Mesothelial cell of epicardium (in vitro differentiated cells): ENCODE results near the gene PRDM2. TPM values are rescaled to one million over a fixed set of nuclear protein-coding genes. Genes with fewer than 3 reads are reported as not detected.

Experiments used
- DNase-seq, 2 experiments: peaks; one replicate each; pipeline ENCODE4 v3.0.0; 2021; ENCODE audit warnings: low spot score in 2 of 2; ENCODE audit not compliant: unreplicated experiment in 2 of 2
- H3K27ac Mint-ChIP-seq: 2 replicates; pipeline ENCODE4 v1.8.0; 2021; ENCODE audit warnings: mixed read lengths
- H3K27me3 Mint-ChIP-seq: 2 replicates; pipeline ENCODE4 v1.8.0; 2021; ENCODE audit warnings: low read depth, mixed read lengths
- H3K36me3 Mint-ChIP-seq: 2 replicates; pipeline ENCODE4 v1.8.0; 2021; ENCODE audit warnings: mixed read lengths
- H3K4me1 Mint-ChIP-seq: 2 replicates; pipeline ENCODE4 v1.8.0; 2021; ENCODE audit warnings: mixed read lengths
- H3K4me3 Mint-ChIP-seq: 2 replicates; pipeline ENCODE4 v1.8.0; 2021; ENCODE audit warnings: mild to moderate bottlenecking, moderate library complexity, mixed read lengths
- H3K9me3 Mint-ChIP-seq: 2 replicates; pipeline ENCODE4 v1.8.0; 2021; ENCODE audit warnings: mixed read lengths
- total RNA-seq: library from RNA; stranded (reverse); gene quantifications from 3 replicates; pipeline ENCODE4 v1.2.1, GENCODE V29; 2021
- TF ChIP-seq, protein P1 (sequence below): fragments of 200-600 bp; sonication (generic); IDR thresholded peaks from one replicate; pipeline ENCODE4 v1.5.0; 2021; ENCODE audit warnings: antibody characterized with exemption; ENCODE audit not compliant: unreplicated experiment

The PRDM2 gene
- total RNA-seq, 1 donor from 2014 or later, result 61.6 TPM

DNA sequence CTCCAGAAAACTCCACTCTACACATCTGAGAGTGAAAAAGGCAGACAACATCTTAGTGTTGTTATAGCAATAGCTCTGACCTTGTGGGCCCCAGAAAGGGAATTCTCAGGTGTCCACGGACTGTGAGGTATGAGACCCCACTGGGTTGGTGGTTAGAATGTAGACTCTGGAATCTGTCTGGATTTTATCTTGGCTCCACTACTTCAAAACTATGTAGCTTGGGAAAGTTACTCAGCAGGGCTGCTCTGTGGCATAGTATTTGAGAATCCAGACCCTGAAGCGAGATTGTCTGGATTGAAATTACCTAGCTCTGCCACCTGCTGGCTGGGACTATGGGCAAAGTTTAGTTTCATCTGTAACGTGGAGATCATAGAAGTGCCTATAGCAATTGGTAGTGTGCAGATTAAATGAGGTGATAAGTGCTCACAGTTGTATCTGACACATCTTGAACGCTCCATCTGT is 25.8 kb downstream of the PRDM2 start:
- TF ChIP-seq, protein P1, sequence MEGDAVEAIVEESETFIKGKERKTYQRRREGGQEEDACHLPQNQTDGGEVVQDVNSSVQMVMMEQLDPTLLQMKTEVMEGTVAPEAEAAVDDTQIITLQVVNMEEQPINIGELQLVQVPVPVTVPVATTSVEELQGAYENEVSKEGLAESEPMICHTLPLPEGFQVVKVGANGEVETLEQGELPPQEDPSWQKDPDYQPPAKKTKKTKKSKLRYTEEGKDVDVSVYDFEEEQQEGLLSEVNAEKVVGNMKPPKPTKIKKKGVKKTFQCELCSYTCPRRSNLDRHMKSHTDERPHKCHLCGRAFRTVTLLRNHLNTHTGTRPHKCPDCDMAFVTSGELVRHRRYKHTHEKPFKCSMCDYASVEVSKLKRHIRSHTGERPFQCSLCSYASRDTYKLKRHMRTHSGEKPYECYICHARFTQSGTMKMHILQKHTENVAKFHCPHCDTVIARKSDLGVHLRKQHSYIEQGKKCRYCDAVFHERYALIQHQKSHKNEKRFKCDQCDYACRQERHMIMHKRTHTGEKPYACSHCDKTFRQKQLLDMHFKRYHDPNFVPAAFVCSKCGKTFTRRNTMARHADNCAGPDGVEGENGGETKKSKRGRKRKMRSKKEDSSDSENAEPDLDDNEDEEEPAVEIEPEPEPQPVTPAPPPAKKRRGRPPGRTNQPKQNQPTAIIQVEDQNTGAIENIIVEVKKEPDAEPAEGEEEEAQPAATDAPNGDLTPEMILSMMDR, result peak; percentile 39
- Mint-ChIP-seq H3K36me3 (no peaks in the 10 kb centered on the region), H3K27me3 (no peaks in the 10 kb centered on the region), H3K27ac (peak overlapping the region; percentile 57), H3K4me3 (no peak overlapping the region), H3K4me1 (peaks cover 17% of the 10 kb centered on the region), H3K9me3 (no peaks in the 10 kb centered on the region)
- no peak for DNase-seq

DNA sequence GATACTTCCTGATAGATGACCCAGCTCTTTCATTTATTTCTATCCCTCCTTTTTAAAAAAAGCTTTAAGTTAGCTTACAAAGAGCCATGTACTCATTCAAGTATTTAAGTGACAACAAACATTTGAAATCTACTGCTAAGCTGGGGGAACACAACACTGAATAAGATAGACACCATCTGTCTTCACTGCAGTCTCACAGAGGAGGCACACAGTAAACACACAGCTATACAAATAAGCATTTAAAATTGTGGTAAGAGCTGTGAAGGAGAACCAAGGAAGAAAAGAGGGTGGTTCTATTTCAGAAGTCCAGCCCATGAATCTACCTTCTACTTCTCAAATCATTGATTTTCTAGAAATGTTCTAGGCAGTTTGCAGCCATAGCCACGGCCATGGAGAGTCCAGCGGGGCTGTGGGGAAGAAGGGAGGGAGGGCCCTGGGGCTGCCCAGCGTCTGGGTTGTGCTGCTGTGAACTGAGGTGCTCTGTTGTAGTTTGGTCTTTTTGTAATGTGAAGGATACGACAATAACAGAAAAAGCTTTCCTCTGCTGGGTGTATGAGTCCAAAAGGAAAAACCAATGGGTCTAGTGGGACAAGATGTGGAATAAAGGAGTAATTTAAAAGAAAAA is 28.2 kb downstream of the PRDM2 start:
- no peak for DNase-seq
- no peaks in the 10 kb centered on the region for H3K36me3 Mint-ChIP-seq
- H3K27me3 Mint-ChIP-seq, result no peaks in the 10 kb centered on the region
- TF ChIP-seq, protein P1, result no peak
- H3K4me3 Mint-ChIP-seq, result no peak overlapping the region
- peaks cover 17% of the 10 kb centered on the region for H3K4me1 Mint-ChIP-seq
- no peaks in the 10 kb centered on the region for H3K9me3 Mint-ChIP-seq
- peak overlapping the region; percentile 40 for H3K27ac Mint-ChIP-seq

DNA sequence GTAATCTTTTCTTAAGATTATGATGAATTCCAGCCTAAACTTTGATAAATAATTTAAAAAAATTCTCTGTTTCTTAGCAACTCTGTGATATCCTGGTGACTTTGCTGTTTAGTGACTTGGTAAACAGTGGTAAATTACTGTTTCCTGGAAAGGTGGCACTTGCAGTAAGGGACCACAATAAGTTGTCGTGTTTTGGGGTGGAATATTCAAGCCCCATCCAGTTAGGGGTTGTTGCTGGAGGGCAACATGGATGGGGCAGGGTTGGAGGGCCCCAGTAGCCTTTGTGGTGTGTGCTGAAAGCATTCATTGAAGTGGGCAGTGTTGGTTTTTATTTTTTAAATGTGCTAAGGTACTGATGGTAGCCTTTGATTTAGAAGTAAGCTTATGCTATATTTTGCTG is 30.3 kb downstream of the PRDM2 start:
- H3K36me3 Mint-ChIP-seq, result no peaks in the 10 kb centered on the region
- no peak overlapping the region for H3K27ac Mint-ChIP-seq
- H3K4me3 Mint-ChIP-seq, result no peak overlapping the region
- peaks cover 17% of the 10 kb centered on the region for H3K4me1 Mint-ChIP-seq
- H3K27me3 Mint-ChIP-seq, result no peaks in the 10 kb centered on the region
- no peaks in the 10 kb centered on the region for H3K9me3 Mint-ChIP-seq
- TF ChIP-seq, protein P1, result no peak
- DNase-seq, result no peak

DNA sequence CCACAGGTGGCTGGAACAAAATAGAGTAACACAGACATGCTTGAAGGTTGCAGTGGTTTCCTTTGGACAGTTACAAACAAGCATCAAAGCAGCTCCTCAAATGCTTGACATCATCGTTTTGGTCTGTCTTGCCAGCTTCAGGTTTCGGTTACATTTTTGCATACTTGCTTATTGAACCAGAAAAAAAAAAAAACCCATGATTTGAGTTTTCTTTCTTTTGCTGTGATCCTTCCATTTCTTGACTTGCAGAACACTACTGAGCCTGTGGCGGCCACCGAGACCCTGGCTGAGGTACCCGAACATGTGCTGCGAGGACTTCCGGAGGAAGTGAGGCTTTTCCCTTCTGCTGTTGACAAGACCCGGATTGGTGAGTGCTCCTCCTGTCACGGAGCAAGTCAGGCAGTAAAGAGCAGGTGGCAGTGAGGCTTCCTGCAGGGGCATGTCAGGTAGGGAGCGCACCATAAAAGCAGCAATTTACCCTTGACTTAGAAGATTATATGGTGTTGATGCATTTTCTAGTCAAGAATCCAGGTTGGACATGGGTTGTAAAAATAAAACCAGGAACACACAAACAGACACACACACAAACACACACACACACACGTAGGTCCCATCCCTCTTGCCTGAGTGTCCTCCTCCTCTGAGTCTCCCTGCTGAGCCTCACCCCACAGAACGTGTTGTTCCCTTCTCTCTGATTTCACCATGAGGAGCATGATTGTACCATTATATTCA is 30.9 kb downstream of the PRDM2 start:
- TF ChIP-seq, protein P1, result no peak
- Mint-ChIP-seq H3K27me3 (no peaks in the 10 kb centered on the region), H3K36me3 (no peaks in the 10 kb centered on the region), H3K4me3 (no peak overlapping the region), H3K27ac (no peak overlapping the region), H3K4me1 (peaks cover 17% of the 10 kb centered on the region), H3K9me3 (no peaks in the 10 kb centered on the region)
- no peak for DNase-seq

DNA sequence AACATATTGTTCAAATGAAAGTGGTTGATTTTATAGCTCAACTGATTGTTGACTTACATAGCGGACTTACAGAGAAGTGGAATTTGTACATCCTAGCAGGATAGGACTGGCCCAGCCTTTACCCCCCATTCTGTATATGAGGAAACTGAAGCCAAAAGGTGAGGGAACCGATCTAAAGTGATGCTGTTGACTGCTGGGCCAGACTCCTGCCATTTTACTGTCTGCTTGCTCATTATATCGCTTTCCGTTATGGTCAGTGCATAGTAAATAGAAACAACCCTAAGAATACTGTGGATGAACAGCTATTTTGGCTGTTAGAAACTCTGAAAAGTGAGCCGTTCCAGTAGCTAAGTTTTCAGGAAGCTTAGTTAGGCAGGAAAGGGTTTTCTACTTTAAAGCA is 31.9 kb downstream of the PRDM2 start:
- peaks cover 17% of the 10 kb centered on the region for H3K4me1 Mint-ChIP-seq
- H3K27ac Mint-ChIP-seq, result no peak overlapping the region
- H3K9me3 Mint-ChIP-seq, result no peaks in the 10 kb centered on the region
- H3K27me3 Mint-ChIP-seq, result no peaks in the 10 kb centered on the region
- no peak for DNase-seq
- TF ChIP-seq, protein P1, result no peak
- H3K36me3 Mint-ChIP-seq, result no peaks in the 10 kb centered on the region
- H3K4me3 Mint-ChIP-seq, result no peak overlapping the region
